OCI-LY1 (cell line): ENCODE measurements around the gene OR51B6.

ENCODE experiments used
- H2AFZ ChIP-seq: fragments of 200-600 bp; sonication (generic), shearing (Covaris generic); 2 replicates; pipeline ENCODE4 v1.6.0; 2014; ENCODE audit warnings: antibody characterized with exemption, mild to moderate bottlenecking, low read length
- H3F3A ChIP-seq: fragments of 200-600 bp; sonication (generic), shearing (Covaris generic); 2 replicates; pipeline ENCODE4 v1.6.0; 2014; ENCODE audit warnings: mild to moderate bottlenecking, antibody characterized with exemption, low read length, moderate library complexity; ENCODE audit not compliant: insufficient read depth
- H3K27ac ChIP-seq: fragments of 200-600 bp; sonication (generic); 2 replicates; pipeline ENCODE4 v1.5.1; 2014; ENCODE audit warnings: low read length, mixed run types, mild to moderate bottlenecking, low read depth; ENCODE audit not compliant: poor library complexity, severe bottlenecking
- H3K27me3 ChIP-seq: fragments of 200-600 bp; sonication (generic); 2 replicates; pipeline ENCODE4 v1.6.0; 2014; ENCODE audit warnings: antibody characterized with exemption, mild to moderate bottlenecking, low read length, moderate library complexity; ENCODE audit not compliant: insufficient read depth
- H3K36me3 ChIP-seq: fragments of 200-600 bp; sonication (generic); 2 replicates; pipeline ENCODE4 v1.6.1; 2014; ENCODE audit warnings: mild to moderate bottlenecking, antibody characterized with exemption, low read length, moderate library complexity, mixed read lengths; ENCODE audit not compliant: insufficient read depth
- H3K4me1 ChIP-seq: fragments of 200-600 bp; sonication (generic); 2 replicates; pipeline ENCODE4 v1.5.1; 2014; ENCODE audit warnings: mild to moderate bottlenecking, low read length, moderate library complexity; ENCODE audit not compliant: insufficient read depth, severe bottlenecking
- H3K4me2 ChIP-seq: fragments of 200-600 bp; sonication (generic), shearing (Covaris generic); 2 replicates; pipeline ENCODE4 v1.6.1; 2014; ENCODE audit warnings: low read length
- H3K4me3 ChIP-seq: fragments of 200-600 bp; sonication (generic); 2 replicates; pipeline ENCODE4 v1.5.1; 2014; ENCODE audit warnings: low read length, low read depth, mild to moderate bottlenecking, mixed read lengths; ENCODE audit not compliant: poor library complexity, severe bottlenecking
- H3K79me2 ChIP-seq: fragments of 200-600 bp; shearing (Covaris generic); 2 replicates; pipeline ENCODE4 v1.6.1; 2016; ENCODE audit warnings: mixed run types, low read length, mixed read lengths; ENCODE audit not compliant: insufficient read depth
- H3K9ac ChIP-seq: fragments of 200-600 bp; sonication (generic), shearing (Covaris generic); 2 replicates; pipeline ENCODE4 v1.6.1; 2014; ENCODE audit warnings: mild to moderate bottlenecking, low read length, mixed read lengths
- H3K9me2 ChIP-seq: fragments of 200-600 bp; sonication (generic), shearing (Covaris generic); 2 replicates; pipeline ENCODE4 v1.6.1; 2014; ENCODE audit warnings: low read depth, mild to moderate bottlenecking, low read length, mixed read lengths
- H3K9me3 ChIP-seq: fragments of 200-600 bp; shearing (Covaris generic); 2 replicates; pipeline ENCODE4 v1.6.1; 2014; ENCODE audit warnings: low read length, mixed read lengths
- H4K20me1 ChIP-seq: fragments of 200-600 bp; sonication (generic), shearing (Covaris generic); 2 replicates; pipeline ENCODE4 v1.6.0; 2016; ENCODE audit warnings: mild to moderate bottlenecking, low read length; ENCODE audit not compliant: insufficient read depth
- CTCF ChIP-seq: fragments of 200-600 bp; sonication (generic), shearing (Covaris generic); IDR thresholded peaks from 2 replicates; pipeline ENCODE4 v1.5.1; 2017; ENCODE audit warnings: mild to moderate bottlenecking, antibody characterized with exemption, low read length, moderate library complexity, mixed read lengths
- EZH2 ChIP-seq: fragments of 200-600 bp; sonication (generic), shearing (Covaris generic); IDR thresholded peaks from 2 replicates; pipeline ENCODE4 v1.8.0; 2017; ENCODE audit warnings: borderline replicate concordance, mixed run types, mild to moderate bottlenecking, antibody characterized with exemption, low read length, moderate library complexity, mixed read lengths

The OR51B6 gene

GRCh38 chr11:5366856-5367255 is 15.5 kb downstream of the OR51B6 start:
- Histone ChIP-seq H3K9me2 (no peaks in the 10 kb centered on the region), H3K9me3 (no peaks in the 10 kb centered on the region), H3K27ac (no peak overlapping the region), H3K4me3 (no peak overlapping the region), H3F3A (no peaks in the 10 kb centered on the region), H3K27me3 (no peaks in the 10 kb centered on the region), H3K4me1 (no peaks in the 10 kb centered on the region), H3K4me2 (no peak overlapping the region), H3K9ac (no peak overlapping the region), H3K36me3 (no peaks in the 10 kb centered on the region), H4K20me1 (no peaks in the 10 kb centered on the region), H2AFZ (no peak overlapping the region), H3K79me2 (no peaks in the 10 kb centered on the region)
- TF ChIP-seq CTCF = no peak

- Histone ChIP-seq H3K9me2 (no peaks in the 10 kb centered on the region), H3K27me3 (no peaks in the 10 kb centered on the region), H2AFZ (no peak overlapping the region), H3K4me3 (no peak overlapping the region), H4K20me1 (no peaks in the 10 kb centered on the region), H3K4me1 (no peaks in the 10 kb centered on the region), H3F3A (no peaks in the 10 kb centered on the region), H3K27ac (no peak overlapping the region), H3K79me2 (no peaks in the 10 kb centered on the region), H3K9ac (no peak overlapping the region), H3K4me2 (no peak overlapping the region), H3K36me3 (no peaks in the 10 kb centered on the region), H3K9me3 (no peaks in the 10 kb centered on the region)
- no peak for TF ChIP-seq CTCF
- TF ChIP-seq EZH2 = no peak
Measured at GRCh38 chr11:5367448-5368074, 16.3 kb downstream of the OR51B6 start.

- Histone ChIP-seq H2AFZ (no peak overlapping the region), H3K4me2 (no peak overlapping the region), H3K9ac (no peak overlapping the region), H3K4me1 (no peaks in the 10 kb centered on the region), H3K27ac (no peak overlapping the region), H3K9me2 (no peaks in the 10 kb centered on the region), H3K27me3 (no peaks in the 10 kb centered on the region), H3K9me3 (no peaks in the 10 kb centered on the region), H3K79me2 (no peaks in the 10 kb centered on the region), H3K36me3 (no peaks in the 10 kb centered on the region), H4K20me1 (no peaks in the 10 kb centered on the region), H3K4me3 (no peak overlapping the region), H3F3A (no peaks in the 10 kb centered on the region)
- TF ChIP-seq CTCF (no peak), EZH2 (no peak)
Measured at GRCh38 chr11:5368502-5369043, 17.3 kb downstream of the OR51B6 start.
